T-helper 17 cell (primary cell): ENCODE results near the gene FAM83G. TPM values are rescaled to one million over a fixed set of nuclear protein-coding genes. Genes with fewer than 3 reads are reported as not detected.

Experiments
- ATAC-seq: fragments of 150-1000 bp; cut with Tn5 transposase; 2 replicates; pipeline ENCODE4 v1.10.0; 2021; ENCODE audit warnings: mild to moderate bottlenecking, moderate library complexity
- DNase-seq, 3 donors: peaks; one replicate each; pipeline versions ENCODE4 v3.0.0 to v3.0.0-alpha.2; 2020 to 2021
- H3K9me3 ChIP-seq: one replicate; pipeline ENCODE4 v1.7.0; 2013; ENCODE audit warnings: low read length, mild to moderate bottlenecking; ENCODE audit not compliant: control insufficient read depth, poor library complexity, severe bottlenecking
- H3K27ac Mint-ChIP-seq: one replicate; pipeline ENCODE4 v1.8.0; 2022; ENCODE audit warnings: mild to moderate bottlenecking, moderate library complexity, mixed read lengths
- H3K27me3 Mint-ChIP-seq: one replicate; pipeline ENCODE4 v1.8.0; 2022; ENCODE audit warnings: mixed read lengths
- H3K36me3 Mint-ChIP-seq: one replicate; pipeline ENCODE4 v1.8.0; 2022; ENCODE audit warnings: low read depth, mixed read lengths
- H3K4me1 Mint-ChIP-seq: one replicate; pipeline ENCODE4 v1.8.0; 2022; ENCODE audit warnings: mild to moderate bottlenecking, mixed read lengths
- H3K4me3 Mint-ChIP-seq: one replicate; pipeline ENCODE4 v1.8.0; 2022; ENCODE audit warnings: mild to moderate bottlenecking, moderate library complexity, mixed read lengths
- total RNA-seq, 4 donors: library from RNA in 2 of 4; stranded (reverse) in 2 of 4; gene quantifications; one replicate each; pipeline ENCODE4 v1.2.3 and lab custom pipeline; 2022 to 2026

Gene FAM83G
- total RNA-seq, 2 donors from 2014 or later, result 7.8 to 7.9 TPM

DNA sequence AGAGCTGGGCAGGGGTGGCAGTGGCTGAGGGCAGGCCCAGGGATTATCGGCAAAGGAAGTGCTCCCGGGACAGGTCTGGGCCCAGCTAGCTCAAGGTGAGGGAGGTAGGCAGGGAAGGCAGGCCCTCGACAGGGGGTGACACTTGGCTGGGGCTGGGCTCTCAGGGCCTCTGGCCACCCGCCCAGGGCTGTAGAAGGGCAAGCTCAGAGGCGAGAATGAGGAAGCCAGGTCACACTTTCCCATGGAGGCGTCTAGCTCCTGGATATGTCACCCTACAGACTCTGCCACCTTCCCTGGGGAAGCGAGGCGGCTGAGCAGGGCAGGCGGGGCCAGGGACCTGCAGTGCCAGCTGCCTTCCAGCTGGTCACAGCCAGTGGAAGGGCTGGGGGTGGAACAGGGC is 19.1 kb downstream of the FAM83G start:
- Mint-ChIP-seq H3K4me1 (peaks cover 3% of the 10 kb centered on the region), H3K36me3 (no peaks in the 10 kb centered on the region), H3K27ac (peak overlapping the region; percentile 54), H3K4me3 (no peak overlapping the region), H3K27me3 (no peaks in the 10 kb centered on the region)
- no peaks in the 10 kb centered on the region for H3K9me3 ChIP-seq
- no peak for DNase-seq
- no peak for ATAC-seq

GRCh38 chr17:18984273-18985114 is 20.1 kb downstream of the FAM83G start:
- H3K9me3 ChIP-seq, result no peaks in the 10 kb centered on the region
- no peak for DNase-seq
- Mint-ChIP-seq H3K27ac (no peak overlapping the region), H3K4me1 (peaks cover 3% of the 10 kb centered on the region), H3K36me3 (no peaks in the 10 kb centered on the region), H3K27me3 (no peaks in the 10 kb centered on the region), H3K4me3 (no peak overlapping the region)
- no peak for ATAC-seq

GRCh38 chr17:18981642-18982424 is 22.7 kb downstream of the FAM83G start:
- no peaks in the 10 kb centered on the region for H3K4me1 Mint-ChIP-seq
- DNase-seq (no peak), ATAC-seq (no peak)
- H3K4me3 Mint-ChIP-seq, result no peak overlapping the region
- H3K27ac Mint-ChIP-seq, result no peak overlapping the region
- no peaks in the 10 kb centered on the region for H3K27me3 Mint-ChIP-seq
- no peaks in the 10 kb centered on the region for H3K9me3 ChIP-seq
- H3K36me3 Mint-ChIP-seq, result no peaks in the 10 kb centered on the region

DNA sequence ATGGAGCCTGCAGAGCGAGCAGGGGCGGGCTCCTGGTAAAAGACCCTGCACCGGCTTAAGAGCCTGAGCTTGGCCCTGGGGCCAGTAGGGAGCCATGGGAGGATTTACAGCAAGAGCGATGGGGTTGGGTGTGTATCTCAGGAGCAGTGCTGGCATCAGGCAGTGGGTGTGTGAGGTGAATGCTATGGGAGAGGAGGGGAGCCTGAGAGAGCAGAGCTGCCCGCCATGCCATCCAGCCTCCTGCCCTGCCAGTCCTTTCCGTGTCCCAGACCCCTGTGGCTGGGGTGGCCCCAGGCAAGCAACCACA is 23.3 kb downstream of the FAM83G start:
- H3K4me1 Mint-ChIP-seq, result no peaks in the 10 kb centered on the region
- H3K27ac Mint-ChIP-seq, result no peak overlapping the region
- H3K36me3 Mint-ChIP-seq, result no peaks in the 10 kb centered on the region
- H3K27me3 Mint-ChIP-seq, result no peaks in the 10 kb centered on the region
- H3K9me3 ChIP-seq, result no peaks in the 10 kb centered on the region
- ATAC-seq, result no peak
- no peak overlapping the region for H3K4me3 Mint-ChIP-seq
- DNase-seq, result no peak

DNA sequence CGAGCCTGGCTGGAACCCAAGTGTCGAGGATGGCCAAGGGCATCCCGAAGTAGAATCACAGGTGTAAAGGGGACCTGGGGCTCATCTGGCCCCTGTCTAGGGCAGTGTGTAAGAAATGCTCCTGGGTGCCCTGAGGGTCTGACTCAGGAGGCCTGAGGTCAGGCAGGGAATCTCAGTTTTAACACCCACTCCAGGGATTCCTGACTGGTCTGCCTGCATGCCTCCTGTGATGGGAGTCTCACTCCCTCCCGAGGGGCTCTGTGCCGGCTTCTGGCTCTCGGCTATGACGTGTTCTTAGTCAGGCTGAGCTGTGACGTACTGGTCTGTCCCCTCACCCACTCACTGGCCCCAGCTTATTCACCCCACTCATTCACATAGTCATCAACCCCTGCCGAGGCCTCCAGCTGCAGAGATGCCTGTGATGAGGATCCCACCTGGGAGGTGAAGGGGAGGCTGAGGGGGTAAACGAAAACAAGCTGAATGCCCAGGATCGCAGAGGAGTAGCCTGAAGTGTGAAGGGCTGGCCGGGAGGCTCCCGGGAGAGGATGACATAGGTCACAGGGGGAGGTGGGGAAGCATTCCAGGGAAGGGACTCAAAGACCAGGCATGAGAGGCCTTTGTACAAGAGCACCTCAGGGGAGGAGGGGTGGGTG is 23.8 kb downstream of the FAM83G start:
- no peak for ATAC-seq
- H3K36me3 Mint-ChIP-seq, result no peaks in the 10 kb centered on the region
- H3K4me3 Mint-ChIP-seq, result no peak overlapping the region

GRCh38 chr17:18978655-18979054 is 25.9 kb downstream of the FAM83G start:
- H3K27ac Mint-ChIP-seq, result no peak overlapping the region
- no peaks in the 10 kb centered on the region for H3K4me1 Mint-ChIP-seq
- ATAC-seq (no peak), DNase-seq (no peak)
- H3K9me3 ChIP-seq, result no peaks in the 10 kb centered on the region
- H3K4me3 Mint-ChIP-seq, result no peak overlapping the region
- H3K27me3 Mint-ChIP-seq, result no peaks in the 10 kb centered on the region
- no peaks in the 10 kb centered on the region for H3K36me3 Mint-ChIP-seq

More for the DNA sequence above, 23.8 kb downstream of the FAM83G start:
- no peak for DNase-seq
- Mint-ChIP-seq H3K4me1 (no peaks in the 10 kb centered on the region), H3K27me3 (no peaks in the 10 kb centered on the region), H3K27ac (no peak overlapping the region)
- no peaks in the 10 kb centered on the region for H3K9me3 ChIP-seq

GRCh38 chr17:18978050-18978449 is 26.5 kb downstream of the FAM83G start:
- H3K27ac Mint-ChIP-seq, result no peak overlapping the region

GRCh38 chr17:18977646-18978045 is 26.9 kb downstream of the FAM83G start:
- ATAC-seq (no peak), DNase-seq (no peak)
- no peaks in the 10 kb centered on the region for H3K36me3 Mint-ChIP-seq
- no peaks in the 10 kb centered on the region for H3K27me3 Mint-ChIP-seq
- no peak overlapping the region for H3K4me3 Mint-ChIP-seq
- H3K4me1 Mint-ChIP-seq, result no peaks in the 10 kb centered on the region
- H3K27ac Mint-ChIP-seq, result no peak overlapping the region
- H3K9me3 ChIP-seq, result no peaks in the 10 kb centered on the region

More at GRCh38 chr17:18978050-18978449, 26.5 kb downstream of the FAM83G start:
- DNase-seq (no peak), ATAC-seq (no peak)
- H3K36me3 Mint-ChIP-seq, result no peaks in the 10 kb centered on the region
- H3K27me3 Mint-ChIP-seq, result no peaks in the 10 kb centered on the region
- no peak overlapping the region for H3K4me3 Mint-ChIP-seq
- no peaks in the 10 kb centered on the region for H3K4me1 Mint-ChIP-seq
- no peaks in the 10 kb centered on the region for H3K9me3 ChIP-seq

- Mint-ChIP-seq H3K4me1 (no peaks in the 10 kb centered on the region), H3K27me3 (no peaks in the 10 kb centered on the region), H3K4me3 (no peak overlapping the region), H3K36me3 (no peaks in the 10 kb centered on the region), H3K27ac (no peak overlapping the region)
- H3K9me3 ChIP-seq, result no peaks in the 10 kb centered on the region
- DNase-seq (no peak), ATAC-seq (no peak)
Measured at GRCh38 chr17:18977021-18977420, 27.5 kb downstream of the FAM83G start.

- H3K9me3 ChIP-seq, result no peaks in the 10 kb centered on the region
- ATAC-seq (no peak), DNase-seq (no peak)
- Mint-ChIP-seq H3K27me3 (no peaks in the 10 kb centered on the region), H3K27ac (no peak overlapping the region), H3K4me1 (no peaks in the 10 kb centered on the region), H3K36me3 (no peaks in the 10 kb centered on the region), H3K4me3 (no peak overlapping the region)
Measured at GRCh38 chr17:18976201-18976600, 28.4 kb downstream of the FAM83G start.

GRCh38 chr17:18975597-18975996 is 29.0 kb downstream of the FAM83G start:
- H3K4me1 Mint-ChIP-seq, result no peaks in the 10 kb centered on the region
- no peaks in the 10 kb centered on the region for H3K9me3 ChIP-seq
- H3K27ac Mint-ChIP-seq, result no peak overlapping the region
- no peak overlapping the region for H3K4me3 Mint-ChIP-seq
- ATAC-seq (no peak), DNase-seq (no peak)
- H3K36me3 Mint-ChIP-seq, result no peaks in the 10 kb centered on the region
- no peaks in the 10 kb centered on the region for H3K27me3 Mint-ChIP-seq

DNA sequence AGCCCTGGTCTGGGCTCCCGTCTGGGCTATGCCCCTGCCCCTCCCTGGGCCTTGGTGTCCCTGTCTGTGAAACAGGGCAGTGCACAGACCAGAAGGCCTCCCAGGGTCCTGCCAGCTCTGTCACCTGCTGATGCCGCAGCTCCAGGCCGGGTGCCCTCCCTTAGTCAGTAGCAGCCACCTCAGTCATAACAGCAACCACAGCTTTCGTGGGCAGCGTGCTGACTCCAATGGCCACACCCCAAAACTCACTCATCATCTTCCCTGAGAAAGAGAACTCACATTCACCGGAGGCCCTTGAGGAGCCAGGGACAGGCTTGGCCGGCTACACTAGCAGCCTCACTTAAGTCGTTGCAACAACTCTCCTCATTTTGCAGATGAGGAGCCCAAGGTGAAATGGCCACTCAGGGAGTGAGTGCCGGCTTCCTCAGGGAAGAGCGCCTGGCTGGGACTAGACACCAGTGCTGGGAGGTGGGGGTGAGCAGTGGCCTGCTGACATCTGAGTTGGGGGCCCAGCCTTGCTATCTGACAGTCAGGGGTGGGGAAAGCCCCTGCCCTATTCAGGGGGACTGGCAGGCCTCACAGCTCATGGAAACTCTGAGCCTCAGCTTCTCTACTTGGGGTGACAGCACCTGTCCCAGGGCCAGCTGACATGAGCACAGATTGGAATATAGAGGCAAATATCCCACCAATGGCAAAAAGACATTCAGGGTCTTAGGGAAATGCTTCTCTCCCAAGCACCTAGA is 30.0 kb downstream of the FAM83G start:
- Mint-ChIP-seq H3K27ac (no peak overlapping the region), H3K36me3 (no peaks in the 10 kb centered on the region), H3K27me3 (no peaks in the 10 kb centered on the region), H3K4me3 (no peak overlapping the region), H3K4me1 (peaks cover 5% of the 10 kb centered on the region)
- H3K9me3 ChIP-seq, result no peaks in the 10 kb centered on the region
- no peak for DNase-seq
- no peak for ATAC-seq

DNA sequence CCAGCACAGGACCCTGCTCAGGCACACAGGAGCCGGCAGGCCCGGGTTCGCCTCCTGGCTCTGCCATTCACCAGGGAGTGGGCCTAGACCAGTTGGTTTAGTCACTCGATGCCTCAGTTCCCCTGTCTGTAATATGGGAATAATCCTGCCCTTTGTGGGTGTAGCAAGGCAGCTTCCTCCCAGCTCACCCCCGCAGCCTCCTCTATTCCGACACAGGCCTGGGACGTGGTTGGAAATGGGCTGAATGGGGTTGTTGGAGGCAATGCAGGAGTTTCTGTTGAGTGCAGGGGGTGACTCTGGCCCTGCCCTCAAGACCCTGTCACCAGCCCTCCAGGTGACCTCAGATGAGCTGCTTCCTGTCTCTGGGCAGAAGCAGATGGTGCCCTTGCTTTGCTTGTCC is 32.8 kb downstream of the FAM83G start:
- no peaks in the 10 kb centered on the region for H3K27me3 Mint-ChIP-seq
- no peaks in the 10 kb centered on the region for H3K9me3 ChIP-seq
- H3K4me1 Mint-ChIP-seq, result peaks cover 7% of the 10 kb centered on the region
- DNase-seq (no peak), ATAC-seq (no peak)
- no peak overlapping the region for H3K4me3 Mint-ChIP-seq
- H3K27ac Mint-ChIP-seq, result no peak overlapping the region
- no peaks in the 10 kb centered on the region for H3K36me3 Mint-ChIP-seq
